Mesendoderm (in vitro differentiated cells): ENCODE results near the gene CHCHD3.
A peak's percentile ranks its signal among the peaks of the same experiment; 100 is the strongest.

ENCODE experiments used
- DNase-seq: peaks from one replicate; pipeline ENCODE4 v3.0.0; 2013
- H2AK5ac ChIP-seq: 2 replicates; pipeline ENCODE4 v1.6.1; 2013; ENCODE audit warnings: low read length, inconsistent platforms
- H2BK120ac ChIP-seq: 2 replicates; pipeline ENCODE4 v1.6.1; 2013; ENCODE audit warnings: low read depth, mild to moderate bottlenecking, low read length, moderate library complexity, mixed read lengths
- H2BK15ac ChIP-seq: replicated peaks from 2 replicates; pipeline ENCODE4 v1.6.1; 2013; ENCODE audit warnings: low read depth, mild to moderate bottlenecking, moderate library complexity
- H2BK5ac ChIP-seq: 2 replicates; pipeline ENCODE4 v1.6.1; 2013; ENCODE audit warnings: low read length, inconsistent platforms
- H3K18ac ChIP-seq: 2 replicates; pipeline ENCODE4 v1.6.1; 2013; ENCODE audit warnings: mild to moderate bottlenecking, low read length, mixed read lengths
- H3K23ac ChIP-seq: one replicate; pipeline ENCODE4 v1.6.1; 2013; ENCODE audit warnings: low read length
- H3K27ac ChIP-seq: 2 replicates; pipeline ENCODE4 v1.5.1; 2013; ENCODE audit warnings: low read depth, mild to moderate bottlenecking, inconsistent platforms, low read length, moderate library complexity
- H3K27me3 ChIP-seq: 2 replicates; pipeline ENCODE4 v1.6.1; 2013; ENCODE audit warnings: low read length, control low read depth, mild to moderate bottlenecking, inconsistent platforms; ENCODE audit not compliant: insufficient read depth, poor library complexity
- H3K36me3 ChIP-seq: 2 replicates; pipeline ENCODE4 v1.6.1; 2013; ENCODE audit warnings: low read length, inconsistent platforms; ENCODE audit not compliant: control insufficient read depth, insufficient read depth
- H3K4ac ChIP-seq: one replicate; pipeline ENCODE4 v1.6.1; 2013; ENCODE audit warnings: low read depth, mild to moderate bottlenecking, low read length, moderate library complexity
- H3K4me1 ChIP-seq: 2 replicates; pipeline ENCODE4 v1.6.1; 2013; ENCODE audit warnings: low read depth, low read length, inconsistent platforms; ENCODE audit not compliant: control insufficient read depth
- H3K4me2 ChIP-seq: 2 replicates; pipeline ENCODE4 v1.6.1; 2013; ENCODE audit warnings: low read length
- H3K4me3 ChIP-seq: 2 replicates; pipeline ENCODE4 v1.5.1; 2013; ENCODE audit warnings: mild to moderate bottlenecking, low read length
- H3K56ac ChIP-seq: one replicate; pipeline ENCODE4 v1.6.1; 2013; ENCODE audit warnings: low read length
- H3K79me1 ChIP-seq: 2 replicates; pipeline ENCODE4 v1.6.1; 2013; ENCODE audit warnings: low read length, inconsistent platforms
- H3K79me2 ChIP-seq: 2 replicates; pipeline ENCODE4 v1.6.1; 2013; ENCODE audit warnings: mild to moderate bottlenecking, low read length; ENCODE audit not compliant: control insufficient read depth, insufficient read depth
- H3K9ac ChIP-seq: 2 replicates; pipeline ENCODE4 v1.6.1; 2013; ENCODE audit warnings: low read length, inconsistent platforms
- H4K5ac ChIP-seq: one replicate; pipeline ENCODE4 v1.6.1; 2013; ENCODE audit warnings: low read length
- H4K8ac ChIP-seq: one replicate; pipeline ENCODE4 v1.6.1; 2013; ENCODE audit warnings: low read depth, mild to moderate bottlenecking, control low read depth, low read length, moderate library complexity
- WGBS: extraction: QIAGEN DNeasy Blood & Tissue Kit; methylation state at CpG from one replicate; pipeline ENCODE4 v1.1.7; 2013; ENCODE audit warnings: low lambda C conversion rate, missing lambda C conversion rate; ENCODE audit not compliant: insufficient coverage; ENCODE audit errors: extremely low coverage; 5-methylcytosine and 5-hydroxymethylcytosine counted together

CHCHD3 gene

DNA sequence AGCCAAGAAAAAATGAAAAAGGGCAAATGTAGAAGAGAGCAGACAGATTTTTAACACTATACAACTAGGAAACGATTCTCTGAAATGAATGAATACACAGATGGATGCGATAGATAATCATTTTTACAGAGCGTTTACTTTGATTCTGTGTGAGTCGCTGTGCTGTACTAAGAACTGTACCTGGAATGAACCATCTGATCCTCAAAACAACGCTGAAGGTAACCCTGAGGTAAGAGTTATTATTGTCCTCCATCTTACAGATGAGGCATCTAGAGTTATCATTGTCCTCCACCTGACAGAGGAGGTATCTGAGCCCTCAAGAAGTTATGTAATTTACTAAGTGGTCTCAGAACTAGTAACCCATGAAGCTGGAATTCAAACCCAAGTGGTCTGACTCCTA is 80.2 kb downstream of the CHCHD3 start:
- no CpG with 5 or more reads among the region's 5 CpGs for WGBS
- H2BK120ac ChIP-seq: no peak overlapping the region
- no peak overlapping the region for H4K8ac ChIP-seq
- no peaks in the 10 kb centered on the region for H3K27me3 ChIP-seq
- no peak overlapping the region for H3K4me2 ChIP-seq
- H3K9ac ChIP-seq: no peak overlapping the region
- DNase-seq: no peak
- peak overlapping the region; percentile 39 for H3K18ac ChIP-seq
- no peak overlapping the region for H3K23ac ChIP-seq
- peaks cover 16% of the 10 kb centered on the region for H3K4me1 ChIP-seq
- no peak overlapping the region for H3K27ac ChIP-seq
- no peak overlapping the region for H3K56ac ChIP-seq
- no peak overlapping the region for H2BK5ac ChIP-seq
- no peak overlapping the region for H3K4ac ChIP-seq
- H3K79me1 ChIP-seq: no peaks in the 10 kb centered on the region
- H2AK5ac ChIP-seq: no peak overlapping the region
- no peak overlapping the region for H2BK15ac ChIP-seq
- H4K5ac ChIP-seq: no peak overlapping the region
- peaks cover 2% of the 10 kb centered on the region for H3K79me2 ChIP-seq
- no peaks in the 10 kb centered on the region for H3K36me3 ChIP-seq
- no peak overlapping the region for H3K4me3 ChIP-seq

DNA sequence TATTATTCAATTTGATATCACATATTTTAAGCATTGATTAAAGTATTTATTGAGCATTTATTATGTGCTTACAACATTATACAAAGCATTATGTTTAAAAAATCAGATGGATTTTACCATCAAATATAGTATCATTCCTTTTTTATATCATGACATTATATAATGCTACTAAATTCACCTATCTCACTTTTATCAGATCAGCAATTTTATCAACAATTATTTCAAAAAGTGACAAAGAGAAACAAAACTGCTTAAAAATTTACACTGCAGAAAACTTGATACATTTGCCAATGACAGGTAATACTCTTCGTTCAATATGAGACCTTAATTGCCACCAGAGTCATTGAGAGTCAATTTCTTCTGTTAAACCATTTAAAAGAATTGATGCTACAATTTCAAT is 82.0 kb downstream of the CHCHD3 start:
- Histone ChIP-seq H2BK5ac (no peak overlapping the region), H3K4me2 (no peak overlapping the region), H4K5ac (no peak overlapping the region), H2BK15ac (no peak overlapping the region), H3K56ac (no peak overlapping the region), H3K4ac (no peak overlapping the region), H3K79me1 (peaks cover 2% of the 10 kb centered on the region), H2AK5ac (no peak overlapping the region), H3K27me3 (no peaks in the 10 kb centered on the region), H4K8ac (no peak overlapping the region), H3K27ac (no peak overlapping the region), H3K23ac (no peak overlapping the region), H3K4me3 (no peak overlapping the region), H3K4me1 (peaks cover 19% of the 10 kb centered on the region), H3K36me3 (no peaks in the 10 kb centered on the region), H3K79me2 (peaks cover 4% of the 10 kb centered on the region), H3K9ac (no peak overlapping the region), H2BK120ac (no peak overlapping the region), H3K18ac (no peak overlapping the region)
- DNase-seq: no peak
- WGBS: no CpG with 5 or more reads among the region's 1 CpG

DNA sequence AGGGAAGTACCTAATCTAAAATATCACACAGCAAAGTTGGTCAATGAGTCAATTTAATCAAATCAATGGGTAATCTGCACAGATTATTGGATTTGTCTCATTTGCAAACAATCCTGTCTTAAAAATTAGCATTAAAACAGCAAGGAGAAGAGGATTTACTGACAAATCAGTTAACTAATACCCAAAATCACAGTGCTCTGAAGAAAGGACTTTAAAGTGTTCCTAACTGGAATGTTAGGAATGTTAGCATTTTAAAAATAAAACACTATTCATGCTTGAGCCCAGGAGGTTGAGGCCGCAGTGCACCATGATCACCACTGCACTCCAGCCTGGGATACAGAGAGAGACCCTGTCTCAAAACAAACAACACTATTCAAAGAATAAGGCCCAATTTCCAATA is 83.1 kb downstream of the CHCHD3 start:
- peak; percentile 55 for DNase-seq
- H3K18ac ChIP-seq: no peak overlapping the region
- H3K4ac ChIP-seq: no peak overlapping the region
- no peaks in the 10 kb centered on the region for H3K27me3 ChIP-seq
- H3K4me2 ChIP-seq: no peak overlapping the region
- no peak overlapping the region for H3K27ac ChIP-seq
- no peak overlapping the region for H2BK15ac ChIP-seq
- peaks cover 14% of the 10 kb centered on the region for H3K4me1 ChIP-seq
- no peak overlapping the region for H3K56ac ChIP-seq
- no peaks in the 10 kb centered on the region for H3K36me3 ChIP-seq
- H3K4me3 ChIP-seq: no peak overlapping the region
- WGBS: no CpG with 5 or more reads among the region's 1 CpG
- H2BK5ac ChIP-seq: no peak overlapping the region
- peaks cover 4% of the 10 kb centered on the region for H3K79me1 ChIP-seq
- H3K9ac ChIP-seq: no peak overlapping the region
- no peak overlapping the region for H2BK120ac ChIP-seq
- no peak overlapping the region for H3K23ac ChIP-seq
- no peak overlapping the region for H4K5ac ChIP-seq
- no peak overlapping the region for H4K8ac ChIP-seq
- H2AK5ac ChIP-seq: no peak overlapping the region
- peaks cover 6% of the 10 kb centered on the region for H3K79me2 ChIP-seq

DNA sequence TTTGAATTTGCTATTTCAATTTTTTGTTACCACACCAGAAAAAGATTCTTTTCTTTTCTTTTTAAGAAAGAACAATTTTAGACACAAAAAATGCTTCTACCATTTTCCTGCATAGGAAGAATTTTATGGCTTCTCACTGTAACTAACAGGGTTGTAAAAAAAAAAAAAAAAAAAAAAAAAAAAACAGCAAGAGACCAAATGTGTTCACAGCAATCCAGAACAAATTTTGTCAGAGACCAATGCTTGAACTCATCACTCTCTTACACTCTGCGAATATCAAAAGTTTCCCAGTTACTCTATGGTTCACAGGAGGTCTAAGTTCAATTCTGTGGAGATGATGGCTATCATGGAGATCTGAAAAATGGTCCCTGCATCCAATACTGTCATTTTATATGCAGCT is 84.4 kb downstream of the CHCHD3 start:
- Histone ChIP-seq H4K8ac (no peak overlapping the region), H3K36me3 (no peaks in the 10 kb centered on the region), H4K5ac (no peak overlapping the region), H2AK5ac (no peak overlapping the region), H3K9ac (no peak overlapping the region), H3K18ac (no peak overlapping the region), H3K23ac (no peak overlapping the region), H3K79me2 (peaks cover 8% of the 10 kb centered on the region), H3K4me3 (no peak overlapping the region), H2BK15ac (no peak overlapping the region), H3K27ac (no peak overlapping the region), H3K27me3 (no peaks in the 10 kb centered on the region), H3K4me2 (no peak overlapping the region), H2BK5ac (no peak overlapping the region), H3K4ac (no peak overlapping the region), H3K56ac (no peak overlapping the region), H3K79me1 (peaks cover 4% of the 10 kb centered on the region), H3K4me1 (peaks cover 14% of the 10 kb centered on the region), H2BK120ac (no peak overlapping the region)
- no peak for DNase-seq
- no CpG with 5 or more reads among the region's 1 CpG for WGBS

DNA sequence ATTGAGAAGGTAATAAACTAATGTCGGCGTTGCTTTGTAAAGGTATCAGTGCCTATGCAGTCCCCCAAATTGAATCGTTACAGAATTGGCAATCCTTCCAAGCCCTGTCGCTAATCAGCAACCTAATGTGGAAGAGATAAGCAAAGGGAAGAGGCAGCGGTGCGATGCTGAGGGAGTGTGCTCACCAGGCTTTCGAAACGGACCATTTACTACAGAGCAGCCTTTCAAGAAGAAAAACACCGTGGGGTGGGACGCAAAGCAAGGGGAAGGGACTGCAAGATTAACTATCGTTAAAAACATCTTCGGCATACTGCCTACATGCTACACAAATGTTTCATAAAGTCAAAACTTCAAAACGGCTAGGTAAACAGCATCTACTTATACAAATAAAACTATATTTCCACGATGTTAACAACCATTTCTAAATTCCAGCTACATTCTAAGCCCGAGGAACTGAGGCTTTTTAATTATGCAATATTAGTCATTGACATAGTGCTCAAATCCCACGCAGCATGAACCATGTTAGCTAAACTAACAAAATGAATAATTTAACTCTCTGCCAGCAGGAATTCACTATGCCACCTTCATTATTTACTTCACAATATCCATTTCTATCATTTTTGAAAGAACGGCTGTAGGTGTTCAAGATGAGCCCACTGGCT is 85.2 kb downstream of the CHCHD3 start:
- peaks cover 13% of the 10 kb centered on the region for H3K4me1 ChIP-seq
- WGBS: 100% methylated on average over 1 of the region's 17 CpGs
- no peak overlapping the region for H3K4ac ChIP-seq

More for the DNA sequence above, 85.2 kb downstream of the CHCHD3 start:
- no peak overlapping the region for H2BK15ac ChIP-seq
- no peak overlapping the region for H3K4me3 ChIP-seq
- no peak overlapping the region for H4K5ac ChIP-seq
- DNase-seq: peak; percentile 69
- H3K56ac ChIP-seq: no peak overlapping the region
- no peak overlapping the region for H3K9ac ChIP-seq
- peaks cover 12% of the 10 kb centered on the region for H3K79me2 ChIP-seq
- no peaks in the 10 kb centered on the region for H3K27me3 ChIP-seq
- H3K79me1 ChIP-seq: peaks cover 9% of the 10 kb centered on the region
- H2BK5ac ChIP-seq: no peak overlapping the region
- H3K18ac ChIP-seq: no peak overlapping the region
- no peak overlapping the region for H3K23ac ChIP-seq
- no peak overlapping the region for H2AK5ac ChIP-seq
- H3K4me2 ChIP-seq: no peak overlapping the region
- no peak overlapping the region for H2BK120ac ChIP-seq
- H3K27ac ChIP-seq: no peak overlapping the region
- no peaks in the 10 kb centered on the region for H3K36me3 ChIP-seq
- H4K8ac ChIP-seq: no peak overlapping the region
